HL-60/S4 treated with phorbol 12-myristate 13-acetate at 8.2 ng/mL for 4 days and 3 days (cell line): ENCODE data around the gene CNTNAP1.
"Not testable (repeated sequence)": the region's sequence is repeated elsewhere in the genome, so short reads cannot be mapped to it uniquely, and the experiment has no call there.

Experiments used
- in situ Hi-C: fragments of 300-500 bp; cut with MboI; formaldehyde crosslinking; loops from 2 replicates; pipeline ENCODE4 v1.15.0; 2022; ENCODE audit warnings: low sequenced_read_pairs

Gene CNTNAP1

DNA sequence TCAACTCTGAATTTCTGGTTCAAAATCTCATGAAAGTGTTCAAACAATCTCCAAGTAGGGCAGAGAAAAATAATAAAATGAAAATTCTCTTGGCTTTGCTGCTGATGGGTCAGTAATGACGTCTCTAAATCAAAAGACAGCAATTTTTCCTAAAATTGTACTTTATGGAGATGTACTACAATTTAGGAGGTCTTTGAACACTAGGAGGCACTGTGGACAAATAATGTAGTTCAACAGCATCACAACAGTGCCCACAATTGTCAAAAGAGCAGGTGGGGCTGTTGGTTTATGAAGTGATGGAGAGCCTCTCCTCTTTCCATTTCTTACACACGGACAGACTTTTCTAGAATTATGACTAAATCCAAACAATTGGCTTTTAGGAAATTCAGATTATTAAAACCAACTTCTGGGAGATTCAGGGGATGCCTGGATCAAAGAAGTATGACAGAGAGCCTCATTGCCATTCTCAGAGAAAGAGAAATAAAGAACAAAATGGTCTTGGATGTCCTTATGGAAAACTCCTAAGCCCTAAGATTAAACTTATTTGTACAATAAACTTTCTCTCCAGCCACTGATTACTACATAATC, 38.8 kb downstream of the CNTNAP1 start:
- in situ Hi-C loops: loop anchor here (10.0 to 25.0 kb wide), 2 partner anchors 104 to 216 kb away; partner anchors contain the start of gene BECN1

- in situ Hi-C loops: loop anchor here (10.0 to 25.0 kb wide), 2 partner anchors 101 to 214 kb away; partner anchors contain the start of gene BECN1
Observed at GRCh38 chr17:42723636-42724035, 41.3 kb downstream of the CNTNAP1 start.

GRCh38 chr17:42725143-42725542, 42.8 kb downstream of the CNTNAP1 start:
- in situ Hi-C loops: loop anchor here (10.0 kb wide), 1 partner anchor 100 kb away; the partner anchor contains the start of gene BECN1

- in situ Hi-C loops: no loop called here
Observed at GRCh38 chr17:42740699-42741098, 58.4 kb downstream of the CNTNAP1 start.

DNA sequence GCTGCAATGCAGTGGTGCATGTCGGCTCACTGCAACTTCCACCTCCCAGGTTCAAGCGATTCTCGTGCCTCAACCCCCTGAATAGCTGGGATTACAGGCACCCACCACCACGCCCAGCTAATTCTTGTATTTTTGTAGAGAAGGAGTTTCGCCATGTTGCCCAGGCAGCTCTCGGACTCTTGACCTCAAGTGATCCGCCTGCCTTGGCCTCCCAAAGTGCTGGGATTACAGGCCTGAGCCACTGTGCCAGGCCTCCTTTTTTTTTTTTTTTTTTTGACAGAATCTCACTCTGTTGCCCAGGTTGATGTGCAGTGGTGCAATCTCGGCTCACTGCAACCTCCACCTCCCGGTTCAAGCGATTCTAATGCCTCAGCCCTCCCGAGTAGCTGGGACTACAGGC, 60.6 kb downstream of the CNTNAP1 start:
- in situ Hi-C loops: not testable (repeated sequence)

GRCh38 chr17:42743595-42744282, 61.4 kb downstream of the CNTNAP1 start:
- in situ Hi-C loops: no loop called here

GRCh38 chr17:42744283-42744805, 62.0 kb downstream of the CNTNAP1 start:
- in situ Hi-C loops: no loop called here

DNA sequence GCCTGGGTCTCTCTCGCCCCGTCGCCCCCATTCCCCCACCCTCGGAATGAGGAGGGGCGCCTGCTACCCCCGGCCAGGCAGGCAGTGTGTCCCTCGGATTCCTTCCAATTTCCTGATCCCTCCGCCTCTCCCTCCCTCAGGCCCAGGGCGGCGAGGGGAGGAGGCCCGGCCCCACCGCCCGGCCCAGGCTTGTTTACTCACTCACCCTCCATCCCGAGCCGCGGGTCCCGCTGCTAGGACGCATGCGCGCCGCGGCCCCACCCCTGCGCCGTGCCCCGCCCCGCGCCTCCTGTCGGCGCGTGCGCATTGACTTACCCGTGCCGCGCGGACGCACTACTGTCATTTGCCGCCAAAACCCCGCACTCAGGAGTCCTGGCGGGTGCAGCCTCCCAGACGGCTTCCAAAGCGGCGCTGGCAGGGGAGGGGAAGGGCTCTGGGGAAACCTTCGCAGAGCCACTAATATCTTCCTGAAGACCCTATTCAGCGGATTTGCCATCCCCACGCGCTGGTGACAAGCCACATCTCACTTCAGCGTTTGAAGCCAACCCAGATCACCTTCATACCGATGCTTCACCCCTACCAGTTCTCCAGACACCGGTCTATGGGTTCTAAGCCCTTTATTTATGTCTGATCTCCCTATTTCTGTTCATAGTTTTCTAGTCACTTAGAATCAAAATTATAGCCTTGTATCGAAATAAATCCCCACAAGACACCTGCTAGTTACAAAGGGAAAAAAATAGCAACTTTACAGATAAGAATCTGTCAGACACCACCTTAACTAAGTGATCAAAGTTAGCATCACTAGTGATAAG, 62.7 kb downstream of the CNTNAP1 start, which contains the start of gene EZH1:
Gene EZH1, minus strand, starts transcription at position 235 of the 812 bp plus-strand sequence. CDS start 16,099 bp downstream, outside the sequence.
- in situ Hi-C loops: no loop called here

GRCh38 chr17:42748202-42748907, 66.0 kb downstream of the CNTNAP1 start:
- in situ Hi-C loops: no loop called here

- in situ Hi-C loops: no loop called here
Observed at GRCh38 chr17:42748908-42749798, 66.8 kb downstream of the CNTNAP1 start.
